Islet of Langerhans (tissue), 1 donor: Measurements from ENCODE around the gene COL24A1.
"Not testable (repeated sequence)": the region's sequence is repeated elsewhere in the genome, so short reads cannot be mapped to it uniquely, and the experiment has no call there.

Source experiments
- FAIRE-seq: peaks from one replicate; lab custom pipeline; 2011; peaks lifted over from hg19 to GRCh38; lab: Jason Lieb, UNC

Gene COL24A1

DNA sequence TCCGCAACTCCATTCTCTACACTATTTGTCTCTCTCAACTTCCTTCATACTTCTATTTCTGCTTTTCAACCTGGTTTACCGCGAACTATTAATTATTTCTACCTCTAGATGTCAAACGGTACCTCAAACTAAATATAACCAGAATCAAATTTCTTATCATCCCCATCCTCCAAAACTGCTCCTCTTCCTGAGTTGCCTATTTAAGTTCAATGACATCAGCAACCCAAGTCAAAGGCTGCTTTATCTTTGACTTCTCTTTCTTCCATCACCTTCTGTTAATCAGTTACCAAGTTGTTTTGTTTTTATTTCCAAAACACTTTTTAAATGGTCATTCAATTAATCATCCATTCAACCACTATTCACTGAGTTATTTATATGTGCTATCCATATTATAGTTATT lies 171.9 kb downstream of the COL24A1 start:
- FAIRE-seq: no peak

DNA sequence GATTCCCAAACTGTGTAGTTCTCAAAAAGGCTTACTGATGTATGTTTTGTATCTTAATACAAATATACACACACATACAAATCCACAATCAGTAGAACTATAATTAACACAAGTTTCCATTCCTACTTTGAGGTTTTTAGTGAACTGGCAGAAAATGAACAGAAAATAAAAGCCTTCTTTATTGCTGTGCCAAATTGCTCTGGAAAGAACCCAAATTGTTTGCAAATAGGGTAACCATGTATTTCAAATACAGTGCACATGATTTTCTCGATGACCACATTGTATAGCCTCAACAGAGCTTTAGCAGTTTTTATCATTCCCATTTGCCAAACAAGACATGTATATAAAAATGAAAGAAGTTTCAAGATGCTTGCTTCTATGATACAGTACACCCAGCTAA lies 173.3 kb downstream of the COL24A1 start:
- FAIRE-seq: no peak

DNA sequence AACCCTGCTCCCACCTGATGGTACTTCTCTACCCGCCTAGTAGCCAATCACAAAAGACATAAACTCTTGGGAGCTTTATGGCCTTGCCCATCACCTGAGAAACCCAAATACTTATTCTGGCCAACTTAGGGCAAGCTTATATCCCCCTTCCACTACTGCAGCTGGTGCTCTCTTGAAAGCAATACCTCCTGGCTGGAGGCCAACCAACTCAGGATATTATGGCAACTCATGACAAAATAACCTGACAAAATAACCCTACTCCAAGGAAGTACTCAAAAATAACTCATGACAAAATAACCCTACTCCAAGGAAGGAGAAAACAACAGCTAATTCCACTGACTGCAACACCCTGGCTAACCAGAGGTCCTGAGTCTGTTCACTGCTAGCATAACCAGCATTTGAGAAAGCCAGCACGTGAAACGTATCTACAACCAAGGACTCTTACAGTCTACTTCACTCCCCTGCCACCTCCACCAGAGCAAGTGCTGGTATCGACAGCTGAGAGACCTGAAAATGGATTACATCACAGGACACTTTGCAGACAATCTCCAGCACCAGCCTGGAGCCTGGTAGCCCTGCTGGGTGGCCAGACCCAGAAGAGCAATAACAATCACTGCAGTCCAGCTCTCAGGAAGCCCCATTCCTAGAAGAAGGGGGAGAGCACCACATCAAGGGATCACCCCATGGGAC lies 179.9 kb downstream of the COL24A1 start:
- no peak for FAIRE-seq

DNA sequence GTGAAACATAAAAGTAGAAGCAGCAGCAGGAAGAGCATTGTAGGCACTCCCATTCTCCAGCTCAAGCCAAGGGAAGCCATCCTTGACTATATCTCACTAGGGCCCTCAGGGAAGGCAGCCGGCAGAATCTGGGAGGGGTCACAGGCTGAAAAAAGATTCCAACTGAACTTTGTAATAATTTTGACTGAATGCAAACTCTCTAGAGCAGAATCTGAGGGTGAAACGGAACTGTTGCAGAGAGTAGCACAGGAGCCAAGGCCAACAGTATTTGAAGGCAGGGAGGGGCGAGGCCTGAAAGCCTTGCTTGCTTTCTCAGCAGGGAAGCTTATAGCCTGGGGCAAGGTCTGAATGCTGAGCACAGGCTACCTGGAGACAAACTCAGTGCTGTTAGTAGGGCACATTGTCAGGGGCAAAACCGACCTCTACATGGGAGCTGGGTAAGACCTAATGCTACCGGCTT lies 180.6 kb downstream of the COL24A1 start:
- FAIRE-seq: no peak

DNA sequence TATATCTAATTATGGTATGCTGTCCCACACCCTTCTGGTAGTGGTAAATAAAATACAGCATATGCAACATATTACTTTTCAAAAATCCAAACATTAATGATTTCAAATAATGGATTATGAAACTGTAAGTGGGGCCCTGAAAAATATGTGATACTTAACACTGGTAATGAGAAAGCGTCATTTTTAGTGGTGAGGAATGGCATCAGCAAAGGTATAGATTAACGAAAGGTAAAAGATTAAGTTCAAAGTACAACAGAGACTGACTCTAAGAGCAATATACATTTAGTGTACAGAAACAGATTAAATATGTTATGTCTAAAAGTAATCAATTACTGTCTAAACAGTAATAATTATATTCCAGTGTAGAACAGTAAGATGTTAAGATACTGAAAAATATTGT lies 194.1 kb downstream of the COL24A1 start:
- no peak for FAIRE-seq

DNA sequence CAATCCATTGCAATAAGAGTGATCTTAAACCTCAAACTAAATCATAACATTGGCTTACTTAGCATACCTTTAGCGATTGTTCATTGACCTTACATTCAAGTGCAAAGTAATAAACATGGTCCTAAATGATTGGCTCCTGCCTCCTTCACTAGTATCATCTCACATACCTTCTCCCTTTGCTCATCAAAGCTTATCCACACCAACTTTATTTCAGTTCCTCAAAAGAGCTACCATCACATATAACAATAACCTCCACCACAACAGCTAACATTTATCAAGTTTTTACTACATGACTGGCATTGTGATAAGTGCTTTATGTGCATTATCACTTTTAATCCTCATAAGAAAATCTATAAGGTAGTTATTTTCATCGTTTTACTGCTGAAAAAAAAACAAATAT lies 198.8 kb downstream of the COL24A1 start:
- FAIRE-seq: no peak

DNA sequence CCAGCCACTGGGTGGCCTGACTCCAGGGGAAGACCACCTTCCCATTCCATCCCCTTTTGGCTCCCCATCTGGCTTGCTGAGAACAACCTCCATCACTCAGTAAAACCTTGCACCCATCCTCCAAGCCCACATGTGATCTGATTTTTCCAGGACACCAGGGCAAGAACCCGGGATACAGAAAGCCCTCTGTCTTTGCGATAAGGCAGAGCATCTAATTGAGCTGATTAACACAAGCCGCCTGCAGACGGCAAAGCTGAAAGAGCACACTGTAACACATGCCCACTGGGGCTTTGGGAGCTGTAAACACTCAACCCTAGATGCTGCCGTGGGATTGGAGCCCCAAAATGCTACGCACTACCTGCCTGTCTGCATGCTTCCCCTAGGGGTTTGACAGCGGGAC lies 201.4 kb downstream of the COL24A1 start:
- not testable (repeated sequence) for FAIRE-seq

DNA sequence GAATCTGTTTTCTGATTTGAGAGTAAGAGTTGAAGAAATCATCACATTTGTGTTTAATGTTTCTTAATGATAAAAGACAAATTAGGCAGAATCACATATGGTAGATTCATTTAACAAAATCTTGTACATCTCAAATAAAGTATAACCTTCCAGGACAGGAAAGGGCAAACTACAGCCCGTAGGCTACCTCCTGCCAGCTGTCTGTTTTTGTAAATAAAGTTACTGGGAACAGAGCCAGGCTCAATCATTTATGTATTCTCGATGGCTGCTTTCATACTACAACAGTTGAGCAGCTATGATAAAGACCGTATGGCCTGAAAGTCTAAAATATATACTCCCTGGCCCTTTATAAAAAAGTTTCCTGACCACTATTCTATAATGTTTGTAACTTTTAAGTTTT lies 204.1 kb downstream of the COL24A1 start:
- FAIRE-seq: peak; percentile 33

DNA sequence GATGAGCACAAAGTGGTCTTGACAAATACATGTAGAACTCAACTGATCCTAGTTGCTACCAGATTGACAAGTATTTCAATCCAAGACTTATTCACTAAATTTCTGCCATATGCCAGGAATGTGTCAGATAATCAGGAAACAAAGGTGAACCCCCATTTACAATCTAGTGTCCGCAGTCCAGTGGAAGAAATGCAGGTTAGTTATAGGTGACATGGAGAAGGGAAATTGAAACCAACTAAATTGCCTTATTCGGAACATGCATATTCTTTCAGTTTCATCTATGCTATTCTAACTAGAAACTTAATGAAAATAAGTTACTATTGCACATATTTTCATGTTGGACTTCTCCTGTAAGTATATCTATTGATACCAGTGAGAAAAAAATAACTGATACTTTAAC lies 209.4 kb downstream of the COL24A1 start:
- no peak for FAIRE-seq

DNA sequence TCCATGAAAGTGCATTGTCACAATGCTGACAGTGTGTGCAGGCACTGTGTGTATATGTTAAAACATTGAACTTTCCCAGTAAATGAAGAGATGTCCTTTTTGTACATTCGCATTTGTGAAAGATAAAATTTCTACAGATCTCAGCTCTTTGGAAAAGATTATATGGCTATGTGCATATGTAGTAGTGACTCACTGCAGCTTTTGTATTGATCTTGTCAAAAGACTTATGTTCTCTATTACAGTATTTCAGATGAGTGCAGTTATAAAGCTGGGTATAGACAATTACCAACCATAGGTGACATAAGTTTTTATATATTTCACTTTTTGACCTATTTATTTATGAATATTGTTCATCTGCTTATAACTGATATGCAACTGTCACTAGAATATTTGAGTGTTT lies 212.6 kb downstream of the COL24A1 start:
- FAIRE-seq: no peak

DNA sequence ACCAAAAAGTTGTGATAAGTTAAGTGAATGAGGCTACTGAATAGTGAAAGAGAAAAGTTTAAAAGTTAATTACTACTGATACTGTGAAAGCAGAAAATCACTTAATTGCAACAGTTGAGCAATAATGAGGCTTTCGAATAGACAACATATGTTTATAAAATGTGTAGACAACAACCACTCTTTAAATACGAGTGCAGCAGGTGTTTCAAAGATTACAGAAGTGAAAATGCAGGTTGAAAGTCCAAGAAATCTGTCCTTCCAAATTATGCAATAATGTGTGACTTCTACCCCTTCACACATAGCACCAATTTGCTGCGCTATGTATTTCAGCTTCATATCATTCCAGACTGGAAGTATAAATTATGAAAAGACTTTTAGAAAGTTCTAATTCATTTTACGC lies 213.0 kb downstream of the COL24A1 start:
- FAIRE-seq: no peak

DNA sequence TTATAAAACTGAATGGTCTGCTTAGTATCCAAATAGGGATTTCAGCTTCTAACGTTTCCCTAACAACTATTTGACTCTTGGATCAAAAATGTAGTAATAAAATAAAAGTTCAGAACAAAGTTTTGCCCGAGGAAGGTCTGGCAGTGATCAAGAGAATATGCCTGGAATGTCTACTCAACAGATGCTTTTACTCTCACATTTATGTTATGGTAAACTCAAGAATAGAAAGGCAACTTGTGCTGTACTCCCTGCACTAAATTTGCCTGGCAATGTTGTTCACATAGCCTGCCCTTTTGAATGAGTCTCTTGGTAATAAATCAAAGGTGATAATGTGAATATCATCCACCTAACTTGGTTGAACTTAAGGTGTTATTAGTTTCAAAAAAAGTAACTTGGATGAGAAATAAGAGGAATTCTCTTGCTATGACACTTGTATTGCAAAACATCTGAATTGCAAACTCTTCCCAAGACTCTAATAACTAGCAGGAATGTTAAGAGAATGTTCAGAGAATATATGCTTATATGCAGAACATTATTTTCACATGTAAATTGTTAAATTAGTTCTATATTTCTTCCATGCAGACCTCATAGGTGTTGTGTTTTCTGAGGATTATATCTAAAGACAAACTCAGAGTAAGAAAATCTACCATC lies 215.8 kb downstream of the COL24A1 start:
- no peak for FAIRE-seq

DNA sequence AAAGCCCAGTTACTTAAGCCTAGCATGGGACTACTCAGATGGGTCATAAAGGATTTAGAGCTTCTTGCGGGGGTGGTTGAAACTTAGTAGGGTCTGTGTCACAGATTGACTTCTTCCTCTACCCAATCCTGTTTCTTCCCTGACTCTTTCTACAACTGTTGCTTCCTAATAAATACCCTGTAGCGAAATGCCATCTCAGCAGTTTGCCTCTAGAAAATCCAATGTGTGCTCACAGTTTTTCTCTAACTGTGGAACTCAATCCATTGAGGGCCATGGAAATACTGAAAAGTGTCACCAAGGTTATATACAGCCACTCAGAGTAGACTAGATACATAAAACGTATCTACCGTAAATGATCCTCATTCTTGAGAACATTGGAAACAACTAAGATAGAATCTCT lies 217.7 kb downstream of the COL24A1 start:
- FAIRE-seq: no peak

DNA sequence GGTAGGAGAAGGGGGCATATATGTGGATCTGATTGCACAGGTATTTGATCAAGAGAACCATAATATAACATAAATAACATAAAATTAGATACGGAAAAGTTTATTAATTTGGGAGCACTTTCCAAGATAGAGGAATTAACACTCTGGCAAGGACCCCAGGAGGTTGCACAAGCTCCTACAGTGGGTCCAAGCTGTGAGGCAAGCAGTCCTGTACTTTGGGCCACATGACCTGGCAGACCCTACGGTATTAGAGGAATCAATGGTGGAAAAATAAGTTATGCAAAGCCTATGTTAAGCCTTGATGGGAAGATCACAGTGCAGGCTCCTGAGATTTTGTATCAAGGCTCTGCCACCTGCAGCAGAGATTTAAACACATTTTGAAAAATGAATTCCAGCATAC lies 220.1 kb downstream of the COL24A1 start:
- no peak for FAIRE-seq

DNA sequence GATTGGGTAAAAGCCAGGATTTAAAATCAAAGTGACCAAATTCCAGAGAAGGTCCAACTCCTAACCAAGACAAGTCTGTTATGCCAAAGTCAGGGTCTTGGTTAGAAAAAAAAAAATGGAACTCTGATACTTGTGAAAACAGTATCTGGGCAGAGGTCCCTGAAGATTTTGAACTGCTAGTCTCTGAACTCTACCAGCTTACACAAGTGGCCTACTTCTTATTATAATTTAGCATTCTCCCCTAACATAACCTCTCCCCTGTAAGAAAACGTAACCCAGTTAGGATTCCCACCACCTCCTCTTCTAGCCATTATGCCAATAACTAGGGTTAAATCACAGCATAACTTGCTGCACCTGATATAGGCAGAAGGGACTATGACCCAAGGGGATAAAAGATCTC lies 220.5 kb downstream of the COL24A1 start:
- no peak for FAIRE-seq

DNA sequence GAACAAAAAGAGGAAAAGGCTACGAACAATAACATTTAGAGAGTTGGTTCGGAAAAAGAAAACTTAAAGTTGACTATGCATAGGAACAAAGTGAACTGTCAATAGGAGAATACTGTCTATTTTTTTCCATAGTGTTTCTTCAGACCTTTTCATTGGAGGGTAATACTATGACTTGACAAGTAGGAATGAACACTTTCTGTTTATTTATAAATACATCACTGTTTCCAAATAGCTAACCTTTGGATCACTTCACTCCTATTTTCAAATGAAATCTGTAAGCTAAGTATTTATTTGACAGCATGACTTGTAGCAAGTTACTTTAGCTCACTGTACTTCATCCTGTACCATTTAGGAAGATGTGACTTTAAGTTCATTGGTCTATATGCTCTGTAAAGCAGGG lies 221.3 kb downstream of the COL24A1 start:
- no peak for FAIRE-seq

DNA sequence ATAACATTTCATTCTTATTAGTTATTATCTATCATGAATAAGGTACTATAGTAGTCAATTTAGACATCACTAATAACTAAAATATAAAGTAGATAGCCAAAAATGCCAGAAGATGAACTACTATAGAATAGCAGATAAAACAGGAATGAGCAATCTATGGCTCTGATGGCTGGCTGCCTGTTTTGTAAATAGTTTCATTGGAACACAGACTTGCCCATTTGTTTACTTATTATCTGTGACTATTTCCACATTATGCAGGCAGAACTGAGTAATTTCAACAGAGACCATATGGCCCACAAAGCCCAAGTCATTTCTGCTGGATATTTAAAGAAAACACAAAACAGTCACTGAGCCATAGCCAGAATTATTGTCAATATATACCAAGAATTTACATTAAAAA lies 222.1 kb downstream of the COL24A1 start:
- FAIRE-seq: no peak

DNA sequence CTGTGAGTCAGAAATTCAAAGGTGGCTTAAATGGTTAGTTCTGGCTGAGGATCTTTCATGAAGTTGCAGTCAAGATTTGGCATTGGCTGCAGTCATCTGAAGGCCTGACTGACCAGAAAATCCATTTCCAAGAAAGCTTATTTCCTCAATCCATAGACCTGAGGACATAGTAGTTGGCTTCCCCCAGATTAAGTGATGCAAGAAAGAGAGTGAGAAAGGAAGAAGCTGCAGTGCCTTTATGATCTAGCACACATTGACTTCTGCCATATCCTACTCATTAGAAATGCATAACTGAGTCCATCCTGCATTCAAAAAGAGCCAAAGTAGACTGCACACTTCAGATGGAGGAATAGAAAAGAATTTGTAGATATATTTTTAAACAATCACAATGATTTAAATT lies 222.6 kb downstream of the COL24A1 start:
- FAIRE-seq: no peak

DNA sequence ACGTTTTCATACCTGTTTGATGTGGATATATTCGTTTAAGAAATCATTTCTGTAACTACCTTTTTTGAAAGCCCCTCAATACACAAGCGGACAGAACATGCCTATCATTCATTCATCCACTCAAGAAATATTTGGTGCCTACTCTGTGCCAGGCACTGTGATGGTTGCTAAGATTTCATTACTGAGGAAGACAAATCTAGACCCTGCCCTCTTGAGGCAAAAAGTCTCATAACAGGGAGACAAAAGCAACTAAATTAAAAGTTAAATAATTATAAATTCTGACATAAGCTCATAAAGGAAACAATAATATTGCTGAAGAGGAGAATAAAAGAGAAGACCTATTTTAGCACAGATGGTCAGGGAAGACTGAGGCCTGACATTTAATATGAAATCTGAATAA lies 244.8 kb downstream of the COL24A1 start:
- FAIRE-seq: no peak

DNA sequence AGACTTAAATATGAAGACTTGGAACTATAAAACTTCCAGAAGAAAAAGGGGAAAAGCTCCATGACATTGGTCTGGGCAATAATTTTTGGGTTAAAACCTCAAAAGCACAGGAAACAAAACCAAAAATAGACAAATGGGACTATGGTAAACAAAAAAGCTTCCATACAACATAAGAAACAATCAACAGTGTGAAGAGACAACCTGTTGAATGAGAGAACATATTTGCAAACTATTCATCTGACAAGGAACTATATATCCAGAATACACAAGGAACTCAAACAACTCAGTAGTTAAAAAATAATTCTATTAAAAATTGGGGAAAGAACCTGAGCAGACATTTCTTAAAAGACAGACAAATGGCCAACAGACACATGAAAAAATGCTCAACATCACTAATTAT lies 255.7 kb downstream of the COL24A1 start:
- no peak for FAIRE-seq

DNA sequence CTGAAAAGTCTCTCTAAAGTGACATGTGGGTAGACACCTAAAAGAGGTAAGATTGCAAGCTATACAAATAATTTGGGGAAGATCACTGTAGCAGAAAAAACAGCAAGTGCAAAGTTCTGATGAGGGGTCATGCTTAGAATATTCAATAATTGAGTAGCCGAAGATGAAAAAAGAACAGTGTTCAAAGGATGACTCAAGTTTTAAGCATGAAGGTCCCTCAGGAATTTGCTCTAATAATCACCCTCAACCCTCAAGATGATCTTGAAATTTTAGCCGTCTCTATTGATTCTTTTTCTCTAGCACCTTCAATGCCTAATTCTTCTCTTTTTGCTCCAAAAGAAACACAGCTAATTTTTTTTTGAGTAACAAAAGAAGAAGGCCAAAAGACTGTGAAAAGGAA lies 257.7 kb downstream of the COL24A1 start:
- no peak for FAIRE-seq

DNA sequence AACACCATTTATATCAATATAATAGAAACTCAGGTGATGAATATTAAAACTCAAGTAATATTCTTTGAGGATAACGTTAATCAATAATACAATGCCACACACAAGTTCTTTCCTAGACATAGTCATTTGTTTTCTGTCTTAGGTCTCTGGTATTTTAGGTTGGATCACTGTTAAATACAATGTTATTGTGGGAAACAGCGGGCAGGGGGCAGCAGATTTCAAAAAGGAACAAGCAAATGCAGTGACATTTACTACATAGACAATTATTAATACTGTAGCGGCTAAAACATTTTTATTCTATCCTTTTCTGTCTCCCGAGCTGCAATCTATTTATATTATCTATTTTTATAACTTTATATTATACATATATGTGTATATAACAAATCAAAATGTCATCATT lies 261.9 kb downstream of the COL24A1 start:
- FAIRE-seq: no peak

DNA sequence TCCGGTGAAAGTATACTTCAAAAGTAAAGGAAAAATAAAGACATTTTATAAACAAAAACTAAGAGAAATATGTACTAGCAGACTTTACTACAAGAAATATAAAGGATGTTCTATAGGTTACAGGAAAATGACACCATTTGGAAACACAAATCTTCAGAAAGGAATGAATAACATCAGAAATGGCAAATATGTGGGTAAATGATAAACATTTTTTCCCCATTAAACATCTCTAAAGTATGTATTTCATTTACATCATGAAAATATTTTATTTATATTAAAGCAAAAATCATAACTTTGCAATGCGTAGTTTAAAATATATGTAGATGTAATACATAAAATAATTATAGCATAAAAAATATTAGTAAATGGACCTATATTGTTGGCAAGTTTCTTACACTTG lies 264.2 kb downstream of the COL24A1 start:
- no peak for FAIRE-seq

DNA sequence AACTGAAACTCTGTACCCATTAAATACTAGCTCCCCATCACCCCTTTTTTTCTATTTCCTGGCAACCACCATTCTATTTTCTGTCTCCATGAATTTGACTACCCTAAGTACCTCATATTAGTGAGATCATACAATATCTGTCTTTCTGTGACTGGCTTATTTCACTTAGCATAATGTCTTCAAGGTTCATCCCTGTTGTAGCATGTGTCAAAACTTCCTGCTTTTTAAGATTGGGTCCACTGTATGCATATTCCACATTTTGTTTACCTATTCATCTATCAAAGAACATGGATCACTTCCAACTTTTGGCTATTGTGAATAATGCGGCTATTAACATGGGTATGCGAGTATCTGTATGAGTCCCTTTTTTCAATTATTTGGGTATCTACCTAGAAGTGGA lies 266.7 kb downstream of the COL24A1 start:
- no peak for FAIRE-seq
